PFSK-1 (cell line): ENCODE results near the gene DAAM2.

Experiments
- POLR2AphosphoS5 ChIP-seq: IDR thresholded peaks from 2 replicates; pipeline ENCODE4 v1.6.1; 2012; ENCODE audit warnings: low read depth, mild to moderate bottlenecking, control low read depth, low read length, moderate library complexity
- REST ChIP-seq, 2 experiments: IDR thresholded peaks; 2 replicates each; pipeline versions ENCODE4 v1.6.1 to v1.8.0; 2011 to 2012; ENCODE audit warnings: low read depth in 2 of 2, low read length in 2 of 2, control low read depth in 1 of 2, inconsistent platforms in 1 of 2, mild to moderate bottlenecking in 1 of 2, moderate library complexity in 1 of 2; ENCODE audit not compliant: insufficient read depth in 1 of 2

GRCh38 chr6:39893286-39893685 is 101.1 kb downstream of the DAAM2 start:
- no peak for TF ChIP-seq REST (IDR thresholded peaks at IDR 0.05; ENCODE audit: insufficient read depth in 1 of 2, low read depth in 2 of 2, low read length in 2 of 2)
- no peak for TF ChIP-seq POLR2AphosphoS5
